NCI-H510A (cell line): ENCODE results near the gene DIRAS1.

Source experiments
- DNase-seq: peaks from one replicate; lab custom pipeline; 2025; lab: John Stamatoyannopoulos, UW

DIRAS1 gene

GRCh38 chr19:2720777-2721569 is at the start of gene DIRAS1:
Gene DIRAS1 (minus strand): TSS chr19:2721372. CDS start chr19:2717806, 3,566 bp downstream.
- no peak for DNase-seq

- no peak for DNase-seq
Measured at GRCh38 chr19:2770055-2771013, 49.2 kb upstream of the DIRAS1 start.

DNA sequence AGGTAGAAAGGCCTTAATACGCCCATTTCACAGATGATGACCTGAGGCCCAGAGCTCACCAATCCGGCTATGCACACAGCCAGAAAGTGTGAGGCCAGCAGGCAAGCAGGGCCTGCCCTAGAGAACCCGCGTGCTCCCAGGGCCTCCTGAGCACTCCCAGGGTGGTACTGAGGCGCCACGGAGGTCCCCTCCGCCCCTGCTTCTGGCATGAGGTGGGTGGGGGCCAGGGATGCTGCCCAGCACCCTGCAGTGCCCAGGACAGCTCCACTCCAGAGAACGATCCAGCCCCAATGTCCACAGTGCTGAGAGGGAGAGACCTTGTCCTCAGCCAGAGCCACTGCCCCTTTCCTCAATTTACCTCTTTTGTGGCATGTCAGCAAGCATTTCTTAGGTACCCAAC is 48.0 kb upstream of the DIRAS1 start:
- no peak for DNase-seq

DNA sequence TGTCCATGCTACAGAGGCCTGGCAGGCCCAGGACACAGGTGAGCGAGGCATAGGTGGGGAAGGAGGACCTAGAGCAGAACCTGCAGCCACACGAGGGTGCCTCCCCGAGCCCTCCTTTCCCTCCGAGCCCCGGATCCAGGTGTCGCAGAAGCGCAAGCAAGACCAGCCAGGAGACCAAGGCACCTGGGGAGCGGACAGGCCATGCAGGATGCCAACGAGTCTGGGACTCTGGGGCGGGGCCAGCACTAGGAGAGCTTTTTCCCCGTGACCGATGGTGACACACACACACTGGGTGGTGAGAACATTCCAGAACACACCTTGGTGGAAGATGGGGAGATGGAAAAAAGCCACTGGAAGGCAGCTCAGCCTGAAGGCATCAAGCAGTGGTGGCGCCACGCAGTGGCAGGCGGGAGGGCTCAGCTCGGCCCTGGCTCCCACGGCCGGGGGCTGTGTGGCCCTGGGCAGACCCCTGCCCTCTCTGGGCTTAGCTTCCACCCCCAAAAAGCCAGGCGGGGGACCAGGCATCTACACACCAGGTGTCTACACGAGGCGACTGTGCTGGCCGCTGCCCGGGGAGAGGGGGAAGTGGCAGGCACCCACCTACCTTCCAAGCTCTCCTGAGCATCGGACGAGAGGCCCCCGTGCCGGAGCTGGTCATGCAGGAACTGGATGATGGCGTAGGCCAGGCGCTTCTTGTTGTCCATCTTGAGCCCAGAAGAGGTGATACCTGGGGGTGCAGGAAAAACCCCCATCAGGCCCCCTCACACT is 47.4 kb upstream of the DIRAS1 start:
- DNase-seq: no peak

- DNase-seq: no peak
Measured at GRCh38 chr19:2767688-2768087, 46.5 kb upstream of the DIRAS1 start.

DNA sequence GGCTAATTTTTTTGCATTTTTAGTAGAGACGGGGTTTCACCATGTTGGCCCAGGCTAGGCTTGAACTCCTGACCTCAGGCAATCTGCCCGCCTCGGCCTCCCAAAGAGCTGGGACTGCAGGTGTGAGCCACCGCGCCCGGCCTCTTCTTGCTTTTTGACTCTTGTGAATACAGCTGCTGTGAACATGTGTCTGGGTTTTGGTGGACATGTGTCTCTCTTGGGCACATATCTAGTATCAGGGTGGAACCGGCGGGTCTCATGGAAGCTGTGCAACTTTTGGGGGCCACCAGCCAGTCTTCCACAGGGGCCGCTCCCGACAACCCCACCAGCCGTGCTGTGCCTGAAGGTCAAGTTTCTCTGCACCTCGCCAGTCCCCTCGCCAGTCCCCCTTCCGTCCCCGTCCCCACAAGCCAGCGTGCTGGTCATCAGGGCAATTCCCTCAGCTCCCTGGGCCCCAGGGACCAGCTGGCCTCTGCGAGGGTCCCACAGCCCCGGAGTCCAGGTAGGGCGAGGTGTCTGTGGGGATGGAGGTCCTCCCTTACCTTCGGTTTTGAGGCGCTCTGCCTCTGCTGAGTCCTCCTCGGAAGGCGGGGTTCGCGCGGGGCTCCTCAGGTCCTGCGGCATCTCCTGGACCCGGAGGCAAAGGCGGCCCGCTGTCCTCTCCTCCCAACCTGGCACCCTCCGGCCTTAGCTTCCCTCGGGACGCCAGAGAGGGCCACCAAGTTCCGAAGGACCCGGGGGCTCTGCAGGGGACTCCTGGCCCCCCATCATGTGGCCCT is 45.6 kb upstream of the DIRAS1 start:
- no peak for DNase-seq

- DNase-seq: no peak
Measured at GRCh38 chr19:2765376-2765775, 44.2 kb upstream of the DIRAS1 start.

GRCh38 chr19:2764945-2765344 is 43.8 kb upstream of the DIRAS1 start:
- DNase-seq: no peak

DNA sequence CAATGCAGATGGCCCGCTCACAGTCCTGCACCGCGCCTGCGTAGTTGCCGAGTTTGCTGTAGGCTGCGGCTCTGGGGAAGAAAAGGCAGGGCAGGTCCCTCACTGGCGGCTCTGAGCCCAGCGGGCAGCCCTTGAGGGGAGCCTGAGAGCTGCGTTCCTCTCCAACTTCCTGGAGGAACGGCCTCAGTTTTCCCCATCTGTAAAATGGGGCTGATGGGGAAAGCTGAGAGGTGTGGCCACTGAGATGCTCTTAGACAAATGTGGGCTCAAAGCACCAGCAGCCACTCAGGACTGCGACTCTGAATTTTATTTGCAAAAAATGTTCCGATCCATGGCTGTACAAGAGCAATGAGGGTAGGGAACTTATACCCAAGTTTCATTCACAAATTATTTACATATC is 42.5 kb upstream of the DIRAS1 start:
- DNase-seq: no peak

GRCh38 chr19:2762783-2763496 is 41.8 kb upstream of the DIRAS1 start:
- no peak for DNase-seq

DNA sequence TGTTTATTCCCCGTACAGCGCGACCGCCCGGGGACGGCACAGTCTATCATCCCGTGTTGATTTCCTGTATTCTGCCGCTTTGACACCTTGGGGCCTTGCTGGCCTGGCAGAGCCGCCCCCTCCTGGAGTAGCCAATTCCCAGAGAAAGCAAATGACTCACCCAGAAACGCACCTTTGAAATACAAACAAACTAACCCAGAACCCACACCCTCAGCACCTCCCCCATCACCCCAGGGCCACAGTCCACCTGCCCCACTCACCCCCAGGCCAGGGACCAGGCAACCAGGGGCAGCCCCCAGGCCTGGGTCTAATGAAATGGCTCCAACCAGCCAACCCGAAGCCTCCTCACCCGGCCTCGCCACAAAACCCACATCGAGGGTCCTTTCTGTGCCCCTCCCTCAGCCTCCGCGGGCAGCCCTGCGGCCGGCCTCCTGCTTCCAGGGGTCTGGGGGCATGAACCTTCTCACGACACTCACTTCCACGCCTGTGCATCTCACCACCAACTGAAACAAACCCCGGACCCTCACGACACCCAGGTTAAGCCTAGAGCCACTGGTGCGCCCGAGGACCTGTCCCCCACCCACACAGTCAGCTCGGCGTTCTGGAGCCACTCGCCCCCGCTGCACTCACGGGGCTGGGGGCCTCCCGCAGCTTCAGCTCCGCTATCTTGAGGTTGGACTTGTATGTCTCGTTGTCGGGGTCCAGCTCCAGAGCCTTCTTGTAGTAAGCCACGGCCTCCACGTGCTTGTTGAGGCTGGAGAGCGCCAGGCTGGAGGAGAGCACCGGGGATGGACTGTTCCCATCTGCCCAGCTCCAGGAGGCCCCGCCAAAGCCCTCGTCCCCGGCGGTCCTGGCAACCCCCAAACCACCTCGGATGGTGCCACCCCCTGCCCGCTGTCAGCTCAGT is 41.0 kb upstream of the DIRAS1 start:
- no peak for DNase-seq

GRCh38 chr19:2761309-2761677 is 40.1 kb upstream of the DIRAS1 start:
- no peak for DNase-seq

DNA sequence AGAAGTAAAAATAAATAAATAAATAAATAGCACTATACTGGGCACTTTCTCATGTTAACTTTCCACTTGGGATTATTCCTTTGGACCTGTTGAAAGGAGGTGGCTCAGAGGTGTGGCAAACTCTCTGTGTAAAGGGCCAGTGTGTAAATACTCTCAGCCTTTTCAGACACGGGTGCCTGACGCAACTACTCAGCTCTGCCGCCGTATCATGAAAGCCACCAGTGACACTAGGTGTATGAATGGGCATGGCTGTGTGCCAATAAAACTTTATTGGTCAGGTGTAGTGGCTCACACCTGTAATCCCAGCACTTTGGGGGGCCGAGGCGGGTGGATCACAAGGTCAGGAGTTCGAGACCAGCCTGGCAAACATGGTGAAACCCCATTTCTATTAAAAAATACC is 38.8 kb upstream of the DIRAS1 start:
- no peak for DNase-seq

DNA sequence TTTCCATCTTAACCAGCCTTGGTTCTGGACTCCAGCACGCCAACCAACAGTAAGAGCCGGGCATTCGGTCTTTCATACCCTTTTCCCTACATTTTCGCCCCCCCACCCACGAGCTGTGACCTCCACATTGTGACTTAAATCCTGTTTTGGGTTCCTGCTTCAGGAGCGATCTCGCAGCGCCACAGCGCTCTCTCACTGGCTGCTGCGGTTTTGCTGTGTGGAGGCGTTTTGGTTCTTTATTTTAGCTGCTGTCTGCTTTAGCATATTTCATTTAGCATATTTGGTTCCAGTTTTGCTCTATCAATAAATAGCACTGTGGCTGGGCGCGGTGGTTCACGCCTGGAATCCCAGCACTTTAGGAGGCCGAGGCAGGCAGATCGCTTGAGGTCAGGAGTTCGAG is 38.2 kb upstream of the DIRAS1 start:
- no peak for DNase-seq

- no peak for DNase-seq
Measured at GRCh38 chr19:2758601-2759313, 37.6 kb upstream of the DIRAS1 start.

DNA sequence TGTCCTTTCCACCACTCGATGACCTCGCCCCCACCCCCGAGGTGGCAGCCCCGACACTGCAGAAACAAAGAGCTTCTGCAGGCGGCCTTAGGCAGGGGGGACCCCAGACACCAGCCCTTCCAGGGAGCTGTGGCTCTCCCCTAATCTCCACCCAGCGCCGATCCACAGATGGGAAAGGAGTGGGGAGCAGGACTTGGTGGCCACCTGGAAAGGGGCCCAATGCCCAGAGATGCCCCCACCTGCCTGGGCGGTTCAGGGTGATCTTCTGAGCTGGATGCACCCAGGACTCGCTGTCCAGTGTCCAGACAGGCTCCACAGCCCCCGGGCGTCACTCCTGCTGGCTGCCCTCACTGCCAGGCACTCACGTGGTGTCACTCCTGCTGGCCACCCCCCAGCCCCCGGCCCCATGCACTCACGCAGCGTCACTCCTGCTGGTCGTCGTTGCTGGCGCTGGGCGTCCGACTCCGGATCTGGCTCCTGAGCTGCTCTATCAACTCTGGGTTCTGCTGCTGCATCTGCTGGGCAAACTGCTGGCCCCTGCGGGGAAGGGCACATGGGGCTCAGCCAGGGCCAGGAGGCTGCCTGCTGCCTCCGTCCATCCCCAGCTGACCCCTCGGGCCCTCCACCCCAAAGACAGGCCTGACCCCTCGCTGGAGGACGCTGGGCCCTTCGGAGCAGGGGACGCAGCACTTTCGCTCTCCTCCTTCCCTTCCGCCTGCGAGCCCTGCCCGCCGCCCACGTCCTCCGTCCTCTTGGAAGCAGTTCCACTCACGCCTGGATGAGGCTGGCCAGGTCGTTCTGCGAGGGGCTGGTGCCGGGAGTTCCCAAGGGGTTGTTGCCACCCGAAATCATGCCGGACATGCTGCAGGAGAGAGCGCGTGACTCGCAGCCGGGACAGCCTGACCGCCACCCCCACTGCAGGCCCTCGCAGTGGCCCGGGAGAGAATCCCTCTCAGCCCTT is 36.0 kb upstream of the DIRAS1 start:
- DNase-seq: no peak

DNA sequence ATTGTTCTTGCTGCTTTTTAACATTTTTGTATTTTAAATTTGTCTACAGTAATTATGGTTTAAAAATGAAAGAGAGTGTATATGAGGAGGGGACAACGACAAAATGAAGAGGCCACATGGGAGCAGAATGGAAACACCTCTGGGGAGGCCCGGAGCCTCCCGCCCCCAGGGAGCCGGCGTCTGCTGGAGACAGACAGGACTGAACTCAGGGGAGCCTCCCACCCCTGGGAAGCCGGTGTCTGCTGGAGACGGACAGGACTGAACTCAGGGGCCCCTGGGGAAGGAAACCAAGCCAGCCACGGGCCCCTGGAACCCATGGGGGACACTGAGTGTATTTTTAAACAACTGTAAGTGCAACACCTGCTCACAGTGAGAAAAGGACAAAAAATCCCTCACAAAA is 35.3 kb upstream of the DIRAS1 start:
- no peak for DNase-seq

DNA sequence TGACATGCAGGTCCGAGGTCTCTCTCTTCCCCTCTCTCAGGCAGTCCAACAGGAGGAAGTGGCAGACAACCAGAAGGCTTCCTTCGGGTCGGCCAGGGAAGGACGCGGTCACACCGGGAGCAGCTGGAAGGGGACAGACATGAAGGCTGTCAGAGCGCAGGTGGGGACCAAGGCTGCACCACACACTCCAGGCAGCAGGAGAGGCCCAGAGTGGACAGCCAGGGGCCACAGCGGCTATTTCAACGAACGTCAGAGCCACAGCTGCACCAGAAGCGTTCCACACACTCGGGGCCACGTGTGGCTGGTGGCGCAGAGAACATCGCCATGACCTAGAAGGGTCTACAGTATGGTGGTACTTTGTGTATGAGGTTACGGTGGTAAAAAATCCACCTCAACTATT is 34.6 kb upstream of the DIRAS1 start:
- no peak for DNase-seq
